Anterior cingulate cortex (tissue), 58 donors: ENCODE measurements around the gene SLC2A4.

Experiments
- DNase-seq, 58 donors: peaks; one replicate each; lab custom pipeline; 2025; lab: John Stamatoyannopoulos, UW

The SLC2A4 gene

DNA sequence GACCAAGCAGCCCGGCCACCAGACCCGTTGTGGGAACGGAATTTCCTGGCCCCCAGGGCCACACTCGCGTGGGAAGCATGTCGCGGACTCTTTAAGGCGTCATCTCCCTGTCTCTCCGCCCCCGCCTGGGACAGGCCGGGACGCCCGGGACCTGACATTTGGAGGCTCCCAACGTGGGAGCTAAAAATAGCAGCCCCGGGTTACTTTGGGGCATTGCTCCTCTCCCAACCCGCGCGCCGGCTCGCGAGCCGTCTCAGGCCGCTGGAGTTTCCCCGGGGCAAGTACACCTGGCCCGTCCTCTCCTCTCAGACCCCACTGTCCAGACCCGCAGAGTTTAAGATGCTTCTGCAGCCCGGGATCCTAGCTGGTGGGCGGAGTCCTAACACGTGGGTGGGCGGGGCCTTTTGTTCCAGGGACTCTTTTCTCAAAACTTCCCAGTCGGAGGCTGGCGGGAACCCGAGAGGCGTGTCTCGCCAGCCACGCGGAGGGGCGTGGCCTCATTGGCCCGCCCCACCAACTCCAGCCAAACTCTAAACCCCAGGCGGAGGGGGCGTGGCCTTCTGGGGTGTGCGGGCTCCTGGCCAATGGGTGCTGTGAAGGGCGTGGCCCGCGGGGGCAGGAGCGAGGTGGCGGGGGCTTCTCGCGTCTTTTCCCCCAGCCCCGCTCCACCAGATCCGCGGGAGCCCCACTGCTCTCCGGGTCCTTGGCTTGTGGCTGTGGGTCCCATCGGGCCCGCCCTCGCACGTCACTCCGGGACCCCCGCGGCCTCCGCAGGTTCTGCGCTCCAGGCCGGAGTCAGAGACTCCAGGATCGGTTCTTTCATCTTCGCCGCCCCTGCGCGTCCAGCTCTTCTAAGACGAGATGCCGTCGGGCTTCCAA lies at the start of gene SLC2A4:
Gene SLC2A4, plus strand, starts transcription at position 645 of the 879 bp plus-strand sequence. Its CDS starts 217 bp downstream, at position 862.
- DNase-seq, result peak in 52 of 58 donors; percentile 1 to 79 (median 62)

DNA sequence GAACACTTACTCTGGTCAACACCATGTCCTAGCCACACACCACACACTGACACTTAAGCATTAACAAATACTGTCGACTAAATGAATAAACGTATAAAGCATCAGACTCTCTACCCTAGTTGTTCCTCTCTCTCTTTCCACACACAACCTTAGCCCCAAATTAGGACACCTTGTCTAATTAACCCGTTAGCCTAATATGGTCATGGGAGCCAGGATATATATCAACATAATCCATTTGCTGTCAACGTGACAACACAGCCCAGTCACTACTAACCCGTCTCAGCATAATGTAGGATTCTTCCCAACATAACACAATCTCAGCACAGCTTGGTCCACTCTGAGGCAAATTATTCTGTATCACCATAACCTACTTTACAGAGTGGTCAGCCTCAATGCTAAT lies 49.4 kb upstream of the SLC2A4 start:
- no peak for DNase-seq

DNA sequence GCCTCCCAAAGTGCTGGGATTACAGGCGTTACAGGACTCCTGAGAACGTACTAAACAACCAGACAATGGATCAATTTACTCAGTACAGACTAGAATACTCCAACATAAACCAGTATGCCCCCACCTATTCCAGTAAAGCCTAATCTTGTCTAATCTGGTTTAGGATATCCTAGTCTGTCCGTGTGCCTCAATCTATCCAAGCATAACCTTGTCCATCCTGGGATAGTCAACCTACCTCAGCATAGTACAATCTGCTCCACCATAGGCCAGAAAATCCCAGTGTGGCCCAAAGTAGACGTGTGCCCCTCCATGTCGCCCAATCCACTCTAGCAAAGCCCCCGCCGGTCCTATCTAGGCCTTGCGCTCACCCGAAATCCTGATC lies 47.8 kb upstream of the SLC2A4 start:
- DNase-seq, result no peak

DNA sequence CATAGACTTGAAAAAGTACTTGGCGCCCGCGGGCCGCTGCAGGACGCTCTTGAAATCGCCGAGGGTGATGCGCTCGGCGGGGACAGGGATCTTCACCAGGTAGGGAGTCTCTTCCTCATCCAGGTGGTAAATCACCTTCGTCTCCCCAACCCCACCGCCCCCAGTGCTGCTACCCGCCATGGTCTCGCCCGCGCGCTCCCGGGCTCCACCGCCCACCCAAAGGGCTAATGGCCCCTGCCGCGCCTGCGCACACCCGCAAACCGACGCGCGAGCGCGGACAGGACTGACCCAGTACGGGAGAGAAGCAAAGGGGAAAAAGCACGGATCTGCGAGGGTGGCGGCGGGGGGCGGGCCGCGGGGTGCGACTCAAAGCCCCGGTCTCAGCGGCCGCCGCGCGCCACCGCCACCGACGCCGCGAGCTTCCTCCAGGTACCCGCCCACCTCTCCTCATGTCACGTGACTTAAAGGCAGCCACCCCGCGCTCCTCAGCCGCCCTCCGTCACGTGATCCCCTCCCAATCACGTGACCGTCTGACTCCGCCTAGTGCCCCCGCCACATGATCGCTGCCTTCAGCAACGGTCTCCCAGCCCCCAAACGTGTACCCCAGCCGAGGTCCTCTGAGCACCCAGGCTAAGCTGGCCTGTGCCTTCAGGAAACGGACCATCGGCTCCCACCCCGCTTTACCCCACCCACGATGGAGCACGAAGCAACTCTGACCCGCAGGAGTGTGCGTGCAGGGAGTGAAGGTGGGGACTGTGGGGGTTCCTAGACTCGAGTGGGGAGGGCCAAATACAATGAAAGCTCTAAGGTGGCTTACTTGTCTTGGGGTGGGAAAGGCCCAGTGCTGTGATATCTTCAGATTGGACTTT lies 47.2 kb upstream of the SLC2A4 start, which contains the start of gene DVL2:
Gene DVL2, minus strand, starts transcription at position 435 of the 869 bp plus-strand sequence. Its CDS starts 255 bp downstream, at position 180.
- DNase-seq, result peak; percentile 58 to 97 (median 94)

DNA sequence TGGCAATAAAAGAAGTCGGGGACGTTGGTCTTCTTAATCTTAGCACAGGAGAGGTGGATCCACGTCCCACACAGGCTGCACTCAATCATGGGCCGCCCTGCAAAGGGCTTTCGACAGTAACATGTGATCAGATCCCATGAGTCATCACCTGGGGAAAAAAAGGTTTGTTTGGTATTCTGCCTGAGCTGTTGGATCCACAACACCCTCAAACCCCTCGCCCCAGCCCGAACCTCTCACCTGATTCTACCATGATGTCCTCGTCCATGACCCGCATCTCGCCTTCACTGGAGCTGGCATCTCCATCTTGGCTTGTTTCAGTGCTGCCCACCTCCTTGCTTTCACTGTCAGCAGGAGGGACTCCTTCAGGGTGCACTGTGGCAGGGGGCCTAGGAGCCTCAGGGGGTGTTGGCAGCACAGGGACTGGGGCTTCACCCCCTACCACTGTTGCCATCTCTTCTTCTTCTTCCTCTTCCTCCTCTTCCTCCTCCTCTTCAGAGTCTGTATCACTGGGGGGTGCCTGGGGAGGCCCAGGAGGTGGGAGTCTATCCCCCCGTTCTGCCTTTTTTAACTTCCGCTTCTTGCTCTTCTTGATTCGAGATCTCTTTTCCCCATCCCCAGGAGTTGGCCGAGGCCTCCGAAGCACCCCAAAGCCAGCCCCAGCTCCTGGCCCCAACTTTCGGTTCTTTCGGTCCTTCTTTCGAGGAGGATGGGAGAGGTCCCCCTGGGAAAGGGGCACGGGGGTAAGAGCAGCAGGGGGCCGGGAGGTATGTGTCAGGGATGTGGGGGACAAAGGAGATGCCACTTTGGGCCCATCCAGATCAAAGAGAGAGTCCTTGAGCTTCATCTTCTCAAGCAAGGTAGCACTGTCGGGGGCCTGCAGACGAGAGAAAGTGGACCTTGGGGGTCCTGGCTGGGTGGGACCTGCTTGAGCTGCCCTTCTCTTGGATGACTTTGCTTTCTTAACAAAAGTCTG lies 45.5 kb upstream of the SLC2A4 start:
- DNase-seq, result no peak

DNA sequence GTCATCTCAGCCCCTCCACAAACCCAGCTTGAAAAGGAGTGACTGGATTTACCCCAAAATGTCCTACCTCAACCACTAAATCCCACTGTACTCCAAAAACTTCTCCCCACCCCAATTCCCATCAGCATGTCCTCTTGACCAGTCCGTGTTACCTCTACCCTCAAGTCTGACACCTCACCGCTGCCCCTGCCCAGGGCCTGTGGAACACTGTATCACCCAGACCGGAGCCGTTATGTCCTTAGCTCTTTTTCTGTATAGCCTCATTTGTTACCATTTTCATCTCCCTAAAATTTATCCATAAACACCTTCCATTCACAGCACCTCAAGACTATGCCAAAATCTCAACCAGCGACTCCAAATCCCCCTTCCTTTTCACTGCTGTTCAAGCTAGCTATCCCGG lies 44.7 kb upstream of the SLC2A4 start:
- DNase-seq, result no peak

DNA sequence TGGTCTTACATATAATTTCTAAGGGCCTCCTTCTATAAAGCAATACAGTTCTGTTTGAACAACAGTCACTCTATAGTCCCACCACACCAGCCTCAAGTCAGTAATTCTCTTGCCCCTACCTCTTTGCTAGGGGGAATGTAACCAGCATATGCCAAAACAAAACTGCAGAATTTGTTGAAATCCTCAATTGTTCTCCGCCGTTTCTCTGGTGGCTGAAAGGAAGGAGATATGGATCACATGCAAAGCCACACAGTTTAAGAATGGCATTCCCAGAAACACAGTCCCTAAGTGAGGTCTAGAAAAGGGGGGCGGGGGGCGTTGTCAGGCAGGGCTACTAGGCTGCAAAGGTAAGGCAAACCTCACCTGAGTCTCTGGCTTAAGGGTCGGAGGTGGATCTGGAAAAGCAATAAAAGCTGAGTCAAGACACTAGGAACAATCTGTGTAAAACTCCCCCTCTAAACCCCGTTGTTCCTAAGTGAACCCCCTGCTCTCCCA lies 44.2 kb upstream of the SLC2A4 start:
- DNase-seq, result no peak

DNA sequence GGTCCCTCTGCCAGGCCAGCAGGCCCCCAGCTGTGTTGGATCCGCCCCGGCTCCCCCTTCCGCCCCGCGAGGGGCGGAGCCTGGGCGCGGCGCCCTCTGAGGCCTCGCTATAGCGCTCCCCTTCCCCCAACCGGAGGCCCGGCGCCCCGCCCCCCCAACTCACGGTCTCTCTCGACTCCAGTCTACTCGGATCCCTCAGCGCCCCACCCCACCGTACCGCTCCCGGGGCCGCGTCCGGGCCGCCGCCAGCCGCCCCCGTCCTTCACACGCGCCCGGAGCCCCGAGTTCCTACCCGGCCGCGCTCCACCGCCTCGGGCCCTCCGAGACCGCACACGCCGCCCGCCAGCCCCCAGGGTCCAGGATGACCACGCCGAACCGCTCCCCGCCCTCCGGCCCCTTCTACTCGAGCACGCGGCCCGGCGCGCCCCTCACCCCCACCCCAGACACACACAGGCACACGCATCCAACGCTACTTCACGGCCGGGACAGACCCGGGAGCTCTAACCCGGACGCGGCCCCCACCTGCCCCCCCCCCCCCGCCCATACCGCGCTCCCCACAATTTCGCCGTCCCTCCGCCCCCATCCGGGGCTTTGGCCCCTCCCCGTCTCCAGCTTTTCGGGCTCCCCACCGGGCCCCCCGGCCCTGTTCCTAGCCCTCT lies 43.6 kb upstream of the SLC2A4 start:
- peak in 44 of 58 donors; percentile 29 to 81 (median 51) for DNase-seq

DNA sequence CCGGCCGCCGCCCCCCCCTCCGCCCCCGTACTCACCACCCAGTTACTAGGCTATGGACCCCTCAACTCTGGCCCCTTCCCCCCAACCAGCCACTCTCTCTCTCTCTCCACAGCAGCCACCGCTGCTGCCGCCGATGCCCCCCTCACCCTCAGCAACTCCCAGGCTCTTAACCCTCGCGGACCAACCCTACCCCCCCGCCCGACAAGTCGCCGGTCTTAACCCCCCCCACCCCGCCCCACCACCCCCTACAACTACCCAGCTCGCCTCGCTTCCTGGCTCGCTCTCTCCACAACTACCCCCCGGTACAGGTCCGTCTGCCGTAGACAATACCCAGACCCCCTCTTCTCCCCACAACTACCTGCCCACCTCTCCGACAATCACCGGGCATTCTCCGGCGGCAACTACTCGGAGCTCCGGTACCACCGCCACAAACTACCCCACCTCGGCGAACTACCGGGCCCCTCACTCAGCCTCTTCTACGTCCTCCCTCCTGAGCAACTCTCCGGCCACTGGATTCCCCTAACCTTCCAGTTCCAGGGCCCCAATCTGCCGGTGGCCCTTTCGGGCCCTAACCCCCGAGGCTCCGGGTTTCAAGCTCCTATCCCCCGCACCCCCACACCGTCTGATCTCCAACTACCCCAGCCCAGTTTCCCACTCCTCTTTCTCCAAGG lies 43.0 kb upstream of the SLC2A4 start:
- peak in 1 of 58 donors; percentile 35 for DNase-seq

DNA sequence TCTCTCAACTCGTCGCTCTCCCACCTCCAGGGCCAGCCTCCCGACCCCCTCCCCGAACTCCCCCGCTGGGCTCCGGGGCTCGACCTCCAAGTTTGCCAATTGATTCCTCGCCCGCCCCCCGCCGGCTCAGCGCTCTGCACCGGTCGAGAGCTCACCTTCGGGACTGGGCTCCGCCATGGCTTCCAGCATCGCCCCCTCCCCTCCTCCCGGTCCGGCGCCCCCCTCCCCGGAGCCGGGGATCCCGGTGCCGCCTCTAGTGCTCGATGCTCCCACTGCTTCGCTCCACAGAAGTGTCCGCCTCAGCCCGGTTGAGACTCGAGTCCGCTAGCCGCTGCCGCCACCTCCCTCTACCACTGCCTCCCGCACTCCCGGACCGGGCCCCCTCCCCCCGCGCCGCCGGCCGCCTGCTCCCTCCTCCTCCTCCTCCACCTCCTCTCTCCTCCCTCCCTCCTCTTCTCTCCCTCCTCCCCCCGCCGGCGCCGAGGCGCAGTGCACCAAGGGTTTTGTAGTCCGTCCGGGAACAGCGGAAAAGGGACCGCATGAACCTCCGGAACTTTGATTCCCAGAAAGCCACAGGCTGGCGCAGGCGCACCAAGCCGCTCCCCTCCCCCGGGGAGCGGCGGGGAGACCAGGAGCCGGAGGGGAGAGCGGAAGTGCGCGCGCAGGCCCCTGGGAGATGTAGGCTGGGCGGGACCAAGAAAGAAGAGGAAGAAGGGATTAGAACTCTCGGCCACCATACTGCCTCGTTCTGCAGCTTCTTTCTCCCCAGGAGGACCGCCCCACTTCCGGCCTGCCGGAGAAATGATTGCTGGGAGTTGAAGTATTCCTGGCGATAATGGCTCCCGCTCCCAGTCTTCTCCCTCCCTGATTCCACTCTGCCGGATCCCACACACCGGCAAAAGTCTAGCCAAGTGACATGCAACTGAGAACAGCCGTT lies 42.2 kb upstream of the SLC2A4 start, which contains the start of gene PHF23:
Gene PHF23, minus strand, starts transcription at position 367 of the 937 bp plus-strand sequence. Its CDS starts 178 bp downstream, at position 189.
- DNase-seq, result peak; percentile 91 to 100 (median 99)

DNA sequence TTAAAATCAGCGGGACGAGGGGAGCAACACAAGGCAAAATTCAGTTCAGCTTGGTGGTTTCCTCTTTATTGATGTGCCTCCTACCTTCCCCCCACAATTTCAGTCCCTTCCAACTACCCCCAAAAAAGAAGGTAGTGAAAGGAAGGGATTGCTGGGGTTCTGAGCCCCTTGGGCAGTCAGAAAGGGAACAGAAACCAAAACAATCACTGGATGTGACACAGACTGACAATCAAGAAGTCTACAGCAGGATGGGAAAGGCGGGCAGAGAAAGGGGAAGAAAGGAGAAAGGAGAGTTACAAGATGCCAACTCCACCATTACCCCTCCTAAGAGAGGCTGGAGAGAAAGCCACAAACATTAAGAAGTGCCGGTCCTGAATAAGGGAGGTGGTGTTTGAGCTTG lies 41.1 kb upstream of the SLC2A4 start:
- peak in 1 of 58 donors; percentile 43 for DNase-seq

DNA sequence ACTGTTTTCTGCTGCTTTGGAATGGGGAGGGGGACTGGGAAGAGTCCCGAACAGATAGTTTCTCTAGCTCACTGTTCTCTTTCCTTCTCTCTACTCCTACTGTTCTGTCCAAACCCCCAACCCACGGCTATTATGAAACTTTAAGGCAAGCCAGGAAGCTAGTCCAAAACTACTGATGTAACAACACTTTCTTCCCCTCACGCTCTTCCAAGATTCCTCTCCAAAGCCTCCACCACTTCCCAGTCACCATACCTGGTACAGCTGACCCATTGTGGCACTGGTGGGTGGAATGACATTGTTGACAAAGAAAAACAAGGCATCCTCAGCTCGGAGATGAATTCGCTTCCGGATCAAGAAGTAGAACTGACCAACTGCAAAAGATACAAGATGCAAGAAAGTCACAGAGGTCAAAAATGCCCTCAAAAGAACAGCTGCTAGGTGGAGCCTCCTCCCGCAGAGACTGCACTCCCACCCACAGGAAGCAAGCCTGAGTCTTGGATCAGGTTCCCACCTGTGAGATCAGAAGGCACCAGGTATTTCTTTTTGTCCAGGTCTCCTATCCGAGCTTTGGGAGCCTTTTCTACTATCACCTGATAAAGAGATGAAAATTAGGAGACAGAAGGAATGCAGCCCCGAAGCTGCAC lies 40.3 kb upstream of the SLC2A4 start:
- no peak for DNase-seq

DNA sequence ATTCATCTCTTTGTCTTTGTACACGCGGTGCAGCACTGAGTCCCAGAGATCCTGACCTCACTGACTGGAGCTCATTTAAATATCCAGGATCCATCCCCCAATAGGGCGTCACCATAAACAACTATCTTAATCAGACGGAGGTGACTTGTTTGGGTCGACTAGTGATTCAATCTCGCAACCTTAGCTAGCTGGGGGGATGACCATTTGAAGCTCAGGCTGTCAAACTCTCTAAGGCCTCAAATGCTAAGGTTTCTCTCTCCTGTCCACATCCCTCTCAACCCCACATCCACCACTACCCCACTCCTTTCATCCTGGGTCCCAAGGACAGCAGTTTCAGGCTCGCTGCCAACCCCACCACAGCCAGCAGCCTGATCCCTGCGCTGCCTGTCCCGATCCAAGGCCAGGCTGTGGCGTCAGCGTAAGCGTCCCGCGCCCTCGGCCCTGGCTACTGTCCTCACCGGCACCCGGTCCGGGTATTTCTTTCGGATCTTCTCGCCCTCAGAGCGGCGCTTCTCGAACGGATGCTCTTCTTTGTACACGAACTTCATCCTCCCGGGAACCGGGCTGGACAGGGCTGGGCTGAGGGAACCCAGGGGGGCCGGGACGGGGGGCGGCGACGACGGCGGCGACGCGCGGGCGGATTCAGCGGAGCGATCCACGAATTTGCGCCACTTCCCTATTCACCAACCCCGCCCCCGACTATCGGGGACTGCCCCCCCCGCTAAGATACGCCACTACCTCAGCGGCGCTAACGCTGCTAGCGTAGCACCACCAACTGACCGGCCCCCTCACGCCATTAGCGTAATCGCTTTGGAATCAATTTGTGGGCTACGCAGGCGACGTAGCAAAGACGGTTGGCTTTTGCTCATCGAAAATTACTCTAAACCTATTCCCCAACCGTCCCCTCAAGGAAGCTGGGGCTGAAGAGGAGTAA lies 39.5 kb upstream of the SLC2A4 start, which contains the start of gene GABARAP:
Gene GABARAP, minus strand, starts transcription at position 667 of the 934 bp plus-strand sequence. Its CDS starts 119 bp downstream, at position 548.
- DNase-seq, result peak; percentile 56 to 96 (median 91)

DNA sequence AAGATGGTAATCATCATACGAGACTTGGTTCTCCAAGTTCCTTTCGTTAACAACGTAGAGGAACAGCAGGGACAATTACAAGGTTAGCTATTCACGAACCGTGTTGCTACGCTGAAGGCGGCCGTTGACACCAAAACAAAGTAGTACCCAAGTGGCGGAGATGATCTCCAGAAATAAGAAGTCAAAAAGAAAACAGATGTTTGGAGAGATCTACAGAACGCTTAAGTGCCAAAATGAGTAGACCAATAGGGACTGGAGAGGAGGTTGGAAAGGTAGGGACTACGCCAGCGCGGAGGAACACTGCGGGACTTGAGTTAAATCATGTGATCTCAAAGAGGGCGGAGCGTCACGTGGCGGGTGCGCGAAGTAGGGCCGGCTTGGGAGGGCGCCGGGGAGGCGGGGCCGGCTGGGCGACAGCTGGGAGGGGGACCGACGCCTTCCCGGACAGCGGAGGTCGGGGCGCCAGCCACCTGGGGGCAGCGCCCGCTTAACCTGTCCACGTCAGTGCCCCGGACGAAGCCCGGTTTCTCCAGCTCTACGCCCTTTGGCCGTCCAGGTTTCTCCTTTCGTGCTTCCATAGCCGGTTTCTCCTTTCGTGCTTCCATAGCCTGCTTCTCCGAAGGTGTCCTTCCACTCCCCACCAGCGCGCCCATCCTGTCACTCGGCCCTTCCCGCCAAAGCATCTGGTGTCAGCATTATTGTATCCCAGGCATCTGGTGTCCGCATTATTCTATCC lies 38.6 kb upstream of the SLC2A4 start:
- peak; percentile 59 to 96 (median 90) for DNase-seq

DNA sequence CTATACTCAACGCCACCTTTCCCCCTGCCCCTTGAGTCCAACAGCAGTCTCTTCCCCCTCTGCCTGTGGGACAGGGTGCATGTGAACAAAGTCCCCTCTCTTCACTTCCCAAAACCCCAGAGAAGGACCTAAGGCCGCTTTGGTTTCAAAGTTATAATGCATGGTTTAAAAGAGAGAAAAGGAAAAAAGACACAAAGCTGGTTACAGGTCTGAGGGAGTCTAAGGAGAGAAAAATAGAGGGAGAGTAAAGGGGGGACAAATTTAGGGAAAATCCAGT lies 38.1 kb upstream of the SLC2A4 start:
- no peak for DNase-seq
